Inflammatory macrophage treated with lipopolysaccharide for 4 hours (primary cell): ENCODE data around the gene ZSCAN30.
A peak's percentile ranks its signal among the peaks of the same experiment; 100 is the strongest.

Source experiments
- DNase-seq: peaks from one replicate; pipeline ENCODE4 v3.0.0-alpha.2; 2020

The ZSCAN30 gene

DNA sequence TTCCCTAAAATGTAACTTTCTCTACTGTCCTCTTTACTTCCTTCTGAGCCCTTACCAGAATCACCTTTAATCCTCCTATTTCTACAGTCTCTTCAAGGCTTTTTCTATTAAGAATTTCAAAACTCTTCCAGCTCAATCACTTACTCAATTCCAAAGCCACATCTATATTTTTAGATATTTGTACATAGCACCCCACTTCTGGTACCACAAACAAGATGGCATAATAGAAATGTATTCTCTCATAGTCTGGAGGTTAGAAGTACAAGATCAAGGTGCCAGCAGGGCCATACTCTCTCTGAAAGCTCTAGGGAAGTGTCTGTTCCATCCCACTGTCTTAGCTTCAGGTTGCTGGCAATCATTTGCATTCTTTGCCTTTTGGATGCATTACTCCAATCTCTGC lies 11.1 kb downstream of the ZSCAN30 start:
- no peak for DNase-seq

DNA sequence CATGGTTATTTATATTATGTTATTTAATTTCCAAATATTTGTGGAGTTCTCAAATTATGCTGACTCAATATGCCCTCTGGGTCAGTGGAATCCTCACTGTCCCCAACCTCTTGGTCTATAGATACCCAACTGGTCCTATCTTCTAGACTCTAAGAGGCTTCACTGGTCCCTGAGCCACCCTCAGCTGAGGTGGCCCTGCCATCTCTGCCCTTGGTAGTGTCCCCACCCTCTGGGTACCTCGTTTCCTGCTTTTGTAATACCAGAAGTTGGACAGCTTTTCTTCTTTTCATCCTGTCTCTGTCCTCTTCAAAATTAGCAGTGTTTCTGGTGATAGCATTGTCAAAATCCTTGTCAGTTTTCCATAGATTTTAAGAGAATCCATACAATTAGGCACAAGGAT lies 11.9 kb downstream of the ZSCAN30 start:
- DNase-seq: no peak

DNA sequence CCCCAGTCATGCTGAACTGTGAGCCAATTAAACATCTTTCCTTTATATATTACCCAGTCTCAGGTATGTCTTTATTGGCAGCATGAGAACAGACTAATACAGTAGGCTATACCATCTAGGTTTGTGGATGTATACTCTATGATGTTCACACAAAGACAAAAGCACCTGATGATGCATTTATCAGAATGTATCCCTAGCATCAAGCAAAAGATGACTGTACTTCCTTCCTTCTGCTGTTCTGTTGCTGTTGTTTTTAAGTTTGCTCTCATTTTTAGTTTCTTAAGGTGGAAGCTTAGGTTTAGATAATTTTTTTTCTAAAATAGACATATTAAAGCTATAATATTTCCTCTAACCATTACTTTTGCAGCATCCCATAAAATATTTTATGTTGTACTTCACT lies 12.4 kb downstream of the ZSCAN30 start:
- DNase-seq: no peak

DNA sequence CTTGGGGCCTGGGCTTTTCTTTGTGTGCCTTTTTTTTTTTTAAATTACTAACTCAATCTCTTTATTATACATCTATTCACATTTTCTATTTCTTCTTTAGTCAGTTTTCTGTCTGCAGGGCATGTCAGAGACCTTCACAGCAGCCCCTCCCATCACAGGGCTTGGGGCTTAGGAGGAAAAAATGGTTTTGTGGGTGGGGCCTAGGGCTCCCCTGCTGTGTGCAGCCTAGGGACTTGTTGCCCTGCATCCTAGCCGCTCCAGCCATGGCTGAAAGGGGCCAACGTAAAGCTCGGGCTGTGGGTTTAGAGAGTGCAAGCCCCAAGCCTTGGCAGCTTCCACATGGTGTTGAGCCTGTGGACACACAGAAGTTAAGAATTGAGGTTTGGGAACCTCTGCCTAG lies 13.8 kb downstream of the ZSCAN30 start:
- DNase-seq: no peak

DNA sequence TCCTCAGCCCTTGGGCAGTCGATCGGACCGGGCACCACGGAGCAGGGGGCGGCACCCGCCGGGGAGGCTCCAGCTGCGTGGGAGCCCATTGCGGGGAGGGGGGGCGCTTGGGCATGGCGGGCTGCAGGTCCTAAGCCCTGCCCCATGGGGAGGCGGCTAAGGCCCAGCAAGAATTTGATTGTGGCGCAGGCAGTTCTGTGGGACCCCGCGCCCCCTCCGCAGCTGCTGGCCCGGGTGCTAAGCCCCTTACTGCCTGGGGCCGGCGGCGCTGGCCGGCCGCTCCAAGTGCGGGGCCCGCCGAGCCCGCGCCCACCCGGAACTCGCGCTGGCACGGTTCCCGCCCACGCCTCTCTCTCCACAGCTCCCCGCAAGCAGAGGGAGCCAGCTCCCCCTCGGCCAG lies 18.4 kb downstream of the ZSCAN30 start:
- DNase-seq: no peak

DNA sequence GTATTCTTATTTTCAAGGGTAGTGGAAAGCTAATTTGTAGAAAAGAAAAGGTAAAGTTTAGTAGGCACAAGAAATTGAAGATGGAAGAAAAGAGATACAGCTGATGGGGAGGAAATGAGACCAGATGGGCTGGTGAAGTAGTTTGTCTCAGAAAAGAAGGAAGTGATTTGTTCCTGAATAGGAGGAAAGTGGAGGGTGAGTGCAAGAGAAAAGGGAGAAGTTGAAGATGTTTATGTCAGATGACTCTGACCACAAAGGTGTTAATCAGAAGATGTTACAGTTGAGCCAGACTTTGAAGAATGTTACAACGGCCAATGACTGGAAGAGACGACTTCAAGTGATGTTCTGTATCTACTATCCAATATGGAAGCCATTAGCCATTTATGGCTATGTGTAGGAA lies 21.2 kb downstream of the ZSCAN30 start:
- peak; percentile 4 for DNase-seq

DNA sequence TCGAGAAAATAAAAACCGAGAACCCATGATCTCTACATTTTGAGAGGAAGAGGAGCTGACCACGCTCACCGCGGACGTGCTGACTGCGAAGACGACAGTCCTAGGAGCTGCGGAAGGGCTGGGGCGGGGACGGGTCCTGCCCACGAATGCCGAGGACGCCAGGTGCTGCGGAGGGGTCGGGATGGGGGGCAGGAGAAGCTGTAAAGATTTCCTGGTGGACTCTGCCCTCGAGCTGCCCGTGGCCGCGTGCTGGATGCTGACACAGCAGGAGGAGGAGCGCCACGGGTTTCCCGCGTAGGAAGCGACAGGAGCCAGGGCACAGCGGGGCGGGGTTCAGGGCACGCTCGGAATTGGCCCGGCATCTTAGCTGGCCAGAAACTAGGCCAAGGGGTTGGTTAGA lies 22.2 kb downstream of the ZSCAN30 start:
- DNase-seq: no peak

DNA sequence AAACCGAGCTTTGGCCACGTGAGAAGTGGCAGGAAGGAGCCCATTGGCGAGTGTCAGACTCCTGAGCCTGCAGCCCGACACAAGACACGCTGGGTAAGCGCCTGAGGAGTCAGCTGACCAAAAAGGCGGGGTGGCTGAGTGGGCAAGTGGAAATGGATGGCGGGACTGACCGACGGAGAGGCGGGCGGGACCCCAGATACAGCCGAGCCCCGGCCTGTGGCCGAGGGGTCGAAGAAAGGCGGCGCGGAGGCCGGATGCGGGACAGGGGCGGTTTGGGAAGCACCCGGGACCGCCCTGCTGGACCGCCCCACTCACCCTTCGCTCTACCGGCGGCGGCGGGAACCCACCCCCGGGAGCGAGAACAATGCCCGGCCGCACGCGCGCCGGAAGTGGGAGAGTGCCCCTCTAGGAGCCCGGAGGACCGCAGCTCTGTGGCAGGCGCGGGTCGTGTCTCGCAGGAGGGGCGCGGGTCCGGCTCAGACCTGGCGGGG lies 22.8 kb downstream of the ZSCAN30 start:
- peak; percentile 34 for DNase-seq

DNA sequence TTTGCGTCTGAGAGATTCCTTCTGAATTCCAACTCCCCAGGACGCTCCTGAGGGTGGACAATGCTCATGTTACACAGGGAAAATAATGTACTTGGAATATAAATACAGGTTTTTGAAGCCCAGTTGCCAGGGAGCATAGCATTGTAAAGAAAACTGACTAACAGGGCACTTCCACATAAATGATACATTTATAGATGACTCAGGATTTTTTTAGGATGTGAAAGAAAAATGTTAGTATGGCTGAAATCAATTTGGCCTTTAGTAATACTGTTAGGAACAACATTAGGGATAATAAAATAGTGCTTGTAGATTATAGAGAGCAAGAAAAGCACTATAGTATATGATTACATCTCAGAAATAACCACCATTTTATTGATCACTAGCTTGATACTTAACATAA lies 25.6 kb downstream of the ZSCAN30 start:
- no peak for DNase-seq

DNA sequence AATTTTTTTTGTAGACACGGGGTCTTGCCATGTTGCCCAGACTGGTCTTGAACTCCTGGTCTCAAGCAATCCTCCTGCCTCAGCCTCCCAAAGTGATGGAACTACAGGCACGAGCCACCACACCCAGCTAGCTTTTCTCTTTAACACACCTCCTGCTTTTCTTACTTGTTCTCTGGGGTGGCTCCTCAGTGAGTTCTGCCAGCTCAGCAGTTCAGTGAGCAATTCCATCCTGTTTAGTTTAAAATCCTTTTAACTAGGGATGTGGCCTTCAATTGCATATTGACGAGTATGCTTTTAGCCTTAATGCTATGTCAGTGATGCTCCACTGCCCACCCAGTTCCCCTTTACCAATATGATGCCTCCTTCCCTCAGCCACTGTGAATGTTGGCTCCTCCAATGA lies 33.1 kb downstream of the ZSCAN30 start:
- no peak for DNase-seq

DNA sequence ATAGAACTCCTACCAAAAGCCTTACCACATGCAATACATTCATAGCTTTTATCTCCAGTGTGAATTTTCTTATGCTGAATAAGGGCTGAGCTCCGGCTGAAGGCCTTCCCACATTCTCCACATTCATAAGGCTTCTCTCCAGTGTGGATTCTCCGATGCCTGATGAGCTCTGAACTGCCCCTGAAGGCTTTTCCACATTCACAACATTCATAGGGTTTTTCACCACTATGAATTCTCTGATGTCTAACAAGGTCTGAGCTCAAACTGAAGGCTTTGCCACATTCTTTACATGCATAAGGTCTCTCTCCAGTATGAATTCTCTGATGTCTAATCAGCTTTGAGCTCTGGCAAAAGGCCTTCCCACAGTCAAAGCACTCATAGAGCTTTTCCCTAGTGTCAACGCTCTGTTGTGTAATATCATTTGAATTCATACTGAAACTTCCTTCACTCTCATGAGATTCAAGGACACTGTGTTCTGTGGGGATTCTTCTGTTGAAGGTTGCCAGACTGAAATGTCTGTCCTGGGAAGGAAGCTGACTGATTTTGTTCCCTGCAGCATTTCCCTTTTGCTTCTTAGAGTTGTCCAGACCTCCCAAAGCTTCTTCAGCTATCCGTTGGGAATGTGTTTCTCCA lies 36.3 kb downstream of the ZSCAN30 start:
- no peak for DNase-seq

DNA sequence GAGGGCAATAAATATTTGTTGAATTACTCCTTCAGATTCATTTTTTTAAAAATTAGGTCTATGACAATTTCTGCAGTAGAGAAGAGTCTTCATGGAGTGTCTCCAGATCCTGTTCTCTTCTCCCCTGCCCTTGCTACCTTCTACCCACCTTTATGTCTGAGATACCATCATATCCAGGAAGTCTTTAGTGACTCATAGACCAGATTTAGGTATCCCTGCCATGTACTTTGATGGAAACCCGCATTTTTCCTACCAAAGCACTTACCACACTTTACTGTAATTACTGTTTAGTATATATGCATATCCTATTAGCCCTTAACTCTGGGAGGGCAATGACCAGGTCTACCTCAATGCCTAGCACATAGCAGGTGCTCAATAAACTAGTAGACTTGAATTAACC lies 37.6 kb downstream of the ZSCAN30 start:
- no peak for DNase-seq

DNA sequence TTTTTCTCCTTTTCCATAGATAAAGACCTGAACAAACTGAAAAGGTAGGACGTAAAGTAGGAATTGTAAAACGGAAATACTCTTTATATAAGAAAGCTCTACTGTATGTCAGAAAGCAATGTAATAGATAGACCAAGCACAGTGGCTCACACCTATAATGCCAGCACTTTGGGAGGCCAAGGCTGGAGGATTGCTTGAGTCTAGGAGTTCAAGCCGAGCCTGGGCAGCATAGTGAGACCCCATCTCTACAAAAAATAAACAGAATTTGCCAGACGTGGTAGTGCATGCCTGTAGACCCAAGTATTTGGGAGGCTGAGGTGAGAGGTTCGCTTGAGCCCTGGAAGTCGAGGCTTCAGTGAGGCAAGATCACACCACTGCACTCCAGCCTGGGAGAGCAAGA lies 41.6 kb downstream of the ZSCAN30 start:
- DNase-seq: no peak

DNA sequence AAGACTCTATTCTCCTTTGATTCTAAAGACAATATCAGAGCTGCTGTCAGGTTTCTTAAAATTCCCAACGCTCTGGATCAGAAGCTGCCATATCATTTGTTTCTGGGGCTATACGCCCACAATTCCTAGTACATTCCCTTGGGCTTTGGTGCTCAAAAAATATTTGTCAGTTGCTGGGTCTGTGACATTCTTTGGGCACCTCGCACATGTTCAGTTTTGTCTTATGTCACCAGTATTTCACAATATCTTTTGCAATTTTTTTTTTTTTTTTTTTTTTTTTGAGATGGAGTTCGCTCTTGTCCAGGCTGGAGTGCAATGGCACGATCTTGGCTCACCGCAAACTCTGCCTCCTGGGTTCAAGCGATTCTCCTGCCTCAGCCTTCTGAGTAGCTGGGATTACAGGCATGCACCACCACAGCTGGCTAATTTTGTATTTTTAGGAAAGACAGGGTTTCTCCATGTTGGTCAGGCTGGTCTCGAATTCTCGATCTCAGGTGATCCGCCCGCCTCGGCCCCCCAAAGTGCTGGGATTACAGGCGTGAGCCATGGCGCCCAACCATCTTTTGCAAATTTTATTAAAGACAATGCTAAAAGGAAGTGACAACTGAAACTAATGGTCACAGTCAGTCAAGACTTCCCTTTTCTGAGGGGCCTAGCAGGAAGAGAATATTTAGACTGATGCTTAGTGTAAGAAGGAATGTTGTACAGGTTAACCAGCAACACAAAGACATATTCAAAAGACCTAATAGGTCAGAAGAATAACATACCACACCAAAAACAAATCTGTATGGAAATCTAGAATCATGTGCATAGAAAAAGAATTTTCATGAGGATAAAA lies 42.4 kb downstream of the ZSCAN30 start:
- peak; percentile 24 for DNase-seq

DNA sequence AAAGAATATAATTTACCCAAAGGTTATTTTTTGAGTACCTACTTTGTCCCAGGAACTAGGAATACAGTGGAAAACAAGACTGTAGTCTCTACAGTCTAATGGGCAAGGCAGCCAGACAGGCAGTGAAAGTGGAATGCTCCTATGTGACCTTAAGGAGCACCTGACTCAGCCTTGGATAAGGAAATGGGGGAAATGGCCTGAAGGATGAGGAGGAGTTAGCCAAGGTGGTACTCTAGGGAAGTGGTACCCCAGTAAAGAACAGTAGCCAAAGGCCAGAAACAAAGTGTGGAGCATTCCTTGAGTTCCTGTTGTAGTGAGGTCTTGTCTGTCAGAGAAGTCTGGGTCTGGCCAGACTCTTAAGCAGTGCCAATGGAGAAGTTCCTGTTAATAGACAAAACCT lies 43.2 kb downstream of the ZSCAN30 start:
- no peak for DNase-seq

DNA sequence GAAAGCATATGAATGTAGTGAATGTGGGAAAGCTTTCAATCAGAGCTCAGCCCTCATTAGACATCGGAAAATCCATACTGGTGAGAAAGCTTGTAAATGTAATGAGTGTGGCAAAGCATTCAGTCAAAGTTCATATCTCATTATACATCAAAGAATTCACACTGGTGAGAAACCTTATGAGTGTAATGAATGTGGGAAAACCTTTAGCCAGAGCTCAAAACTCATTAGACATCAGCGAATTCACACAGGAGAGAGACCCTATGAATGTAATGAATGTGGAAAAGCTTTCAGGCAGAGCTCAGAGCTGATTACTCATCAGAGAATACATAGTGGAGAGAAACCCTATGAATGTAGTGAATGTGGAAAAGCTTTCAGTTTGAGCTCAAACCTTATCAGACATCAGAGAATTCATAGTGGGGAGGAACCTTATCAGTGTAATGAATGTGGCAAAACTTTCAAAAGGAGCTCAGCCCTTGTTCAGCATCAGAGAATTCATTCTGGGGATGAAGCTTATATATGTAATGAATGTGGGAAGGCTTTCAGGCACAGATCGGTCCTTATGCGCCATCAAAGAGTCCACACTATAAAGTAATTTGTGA lies 44.2 kb downstream of the ZSCAN30 start:
- no peak for DNase-seq

DNA sequence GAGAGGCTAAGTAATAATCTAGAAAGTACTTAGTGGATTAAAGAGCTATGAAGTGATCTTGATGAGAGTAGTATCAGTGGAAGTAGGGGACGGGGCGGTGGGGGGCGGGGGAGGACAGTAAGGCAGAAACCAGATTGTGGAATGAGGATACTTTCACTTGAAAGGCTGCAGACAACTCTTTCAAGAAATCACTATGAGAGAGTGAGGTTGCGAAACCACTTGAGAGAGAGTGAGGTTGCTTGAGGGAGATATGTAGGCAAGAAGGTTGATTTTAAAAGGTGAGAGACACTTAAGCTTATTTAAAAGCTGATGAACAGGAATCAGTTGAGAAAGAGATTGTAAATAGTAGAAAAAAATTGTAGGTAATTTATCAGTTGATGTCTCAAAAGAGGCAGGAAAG lies 45.4 kb downstream of the ZSCAN30 start:
- no peak for DNase-seq

DNA sequence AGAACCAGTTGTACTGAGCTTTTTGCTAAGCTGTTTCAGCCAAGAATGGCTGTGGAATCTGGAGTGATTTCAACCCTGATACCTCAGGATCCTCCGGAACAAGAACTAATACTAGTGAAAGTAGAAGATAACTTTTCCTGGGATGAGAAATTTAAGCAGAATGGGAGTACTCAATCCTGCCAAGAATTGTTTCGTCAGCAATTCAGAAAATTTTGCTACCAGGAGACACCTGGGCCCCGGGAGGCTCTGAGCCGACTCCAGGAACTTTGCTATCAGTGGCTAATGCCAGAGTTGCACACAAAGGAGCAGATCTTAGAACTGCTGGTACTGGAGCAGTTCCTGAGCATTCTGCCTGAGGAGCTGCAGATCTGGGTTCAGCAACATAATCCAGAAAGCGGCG lies 47.6 kb downstream of the ZSCAN30 start:
- DNase-seq: no peak

DNA sequence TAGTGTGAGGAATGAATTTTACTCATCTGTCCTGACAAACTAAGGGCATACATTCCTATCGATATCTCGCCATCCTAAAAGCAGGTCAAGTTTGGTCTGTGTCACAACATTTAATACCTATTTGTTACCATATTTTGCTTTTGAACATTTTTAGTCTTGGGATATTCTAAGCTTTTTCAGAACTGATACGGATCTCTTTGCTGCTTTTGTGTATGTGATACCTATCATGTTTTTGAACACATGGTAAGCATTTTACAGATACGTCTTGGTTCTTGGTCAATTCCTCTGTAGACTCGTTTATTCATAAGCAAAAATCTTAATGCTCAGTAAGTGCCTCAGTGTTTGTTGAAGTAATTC lies 48.6 kb downstream of the ZSCAN30 start:
- peak; percentile 4 for DNase-seq

DNA sequence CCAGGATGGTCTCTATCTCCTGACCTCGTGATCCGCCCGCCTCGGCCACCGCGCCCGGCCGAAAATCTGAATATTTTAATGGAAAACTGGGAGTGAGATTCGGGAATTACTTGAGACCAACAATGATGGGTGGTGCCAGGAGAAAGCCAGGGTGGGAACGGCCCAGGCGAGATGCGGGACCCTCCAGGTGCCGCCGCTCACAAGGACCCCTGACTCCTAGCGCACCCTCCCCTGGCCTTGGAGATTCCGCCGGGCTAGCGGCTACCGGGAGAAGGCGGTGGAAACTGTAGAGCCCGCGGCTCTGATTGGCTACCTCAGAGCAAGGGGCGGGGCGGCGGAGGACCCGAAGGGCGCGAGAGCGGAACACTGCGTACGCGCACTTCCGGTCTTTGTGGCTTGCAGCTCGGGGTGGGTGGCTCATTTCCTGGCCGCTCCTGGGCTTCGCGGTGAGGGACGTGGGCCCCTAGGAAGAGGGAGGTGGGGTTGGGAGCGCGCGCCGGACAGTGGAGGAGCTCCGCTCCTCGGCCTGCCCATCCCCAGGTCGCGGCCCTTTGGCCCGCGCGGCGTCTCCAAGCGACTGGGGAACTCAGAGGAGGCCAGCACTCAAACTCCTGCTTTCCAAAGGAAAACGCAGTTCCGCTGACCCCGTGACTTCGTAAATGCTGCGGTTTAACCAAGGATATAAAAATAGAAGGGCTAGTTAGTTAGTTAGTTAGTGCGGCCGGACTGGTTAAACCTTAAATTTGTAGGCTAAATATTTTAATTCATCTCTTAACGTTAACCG lies 49.2 kb downstream of the ZSCAN30 start, which contains the start of gene ZNF397:
ZNF397 (plus strand) TSS at position 371 of the 784 bp plus-strand sequence. CDS start 1,437 bp downstream, outside the sequence.
- DNase-seq: peak; percentile 98

DNA sequence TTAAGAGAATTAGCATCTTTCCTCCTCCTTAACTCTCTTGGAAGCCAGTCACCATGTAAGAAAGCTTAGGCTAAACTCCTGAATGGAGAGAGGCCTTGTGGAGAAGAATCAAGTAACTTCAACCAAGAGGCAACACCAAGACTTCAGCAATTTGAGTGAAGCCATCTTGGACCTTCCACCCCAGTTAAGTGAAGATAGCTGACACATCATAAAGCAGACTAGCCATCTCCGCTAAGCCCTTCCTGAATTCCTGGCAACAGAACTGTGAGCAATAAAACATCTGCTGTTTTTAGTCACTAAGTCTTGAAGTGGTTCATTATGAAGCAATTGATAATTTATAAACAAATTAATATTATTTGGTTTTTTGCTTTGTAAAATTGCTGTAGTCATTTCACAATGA lies 50.7 kb downstream of the ZSCAN30 start:
- DNase-seq: no peak

DNA sequence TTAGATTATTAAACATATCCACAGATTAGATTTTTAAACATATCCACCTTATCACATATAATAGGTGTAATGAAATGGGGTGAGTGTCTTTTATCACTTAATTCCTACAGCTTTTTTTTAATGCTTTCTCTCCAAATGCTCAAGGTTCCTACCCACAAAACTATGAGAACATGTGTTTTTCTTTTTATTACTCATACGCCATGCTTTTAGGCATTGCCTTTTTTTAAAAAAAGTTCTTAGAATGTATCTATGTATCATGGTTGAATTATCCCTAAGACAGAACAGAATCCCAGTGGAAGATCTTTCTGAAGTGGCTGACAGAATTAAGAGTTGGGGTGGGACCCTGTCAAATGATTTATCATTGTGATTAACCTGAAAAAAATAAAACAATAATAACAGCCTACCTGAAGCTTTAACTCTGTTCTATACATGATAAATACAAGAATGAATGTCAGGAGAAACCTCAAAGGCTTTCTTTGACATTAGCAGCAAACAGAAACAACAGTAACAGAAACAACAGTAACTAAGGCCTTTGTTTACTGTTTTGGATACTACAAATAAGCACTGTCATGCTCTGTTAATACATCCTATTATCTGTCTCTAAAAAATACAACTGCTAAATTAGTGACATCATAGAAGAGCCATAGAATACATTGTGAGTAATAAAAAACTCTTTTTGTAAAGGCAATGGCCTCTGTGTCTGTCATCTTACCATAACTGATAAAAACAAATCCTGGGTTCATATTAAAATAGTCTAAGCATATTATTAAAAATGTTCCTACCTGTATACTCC lies 53.3 kb downstream of the ZSCAN30 start:
- DNase-seq: no peak
